22Rv1 (cell line): ENCODE measurements around the gene CCDC68.
"Not testable (repeated sequence)": the region's sequence is repeated elsewhere in the genome, so short reads cannot be mapped to it uniquely, and the experiment has no call there.

ENCODE experiments used
- H3K27ac ChIP-seq: fragments of 450-650 bp; 2 replicates; pipeline ENCODE4 v1.5.1; 2017
- ZFX ChIP-seq: fragments of 450-650 bp; IDR thresholded peaks from 2 replicates; pipeline ENCODE4 v1.6.1; 2017; ENCODE audit warnings: antibody characterized with exemption, borderline replicate concordance
- TF ChIP-seq, protein P1 (sequence below): fragments of 450-650 bp; IDR thresholded peaks from 2 replicates; pipeline ENCODE4 v1.5.1; 2017; ENCODE audit warnings: mild to moderate bottlenecking

CCDC68 gene

DNA sequence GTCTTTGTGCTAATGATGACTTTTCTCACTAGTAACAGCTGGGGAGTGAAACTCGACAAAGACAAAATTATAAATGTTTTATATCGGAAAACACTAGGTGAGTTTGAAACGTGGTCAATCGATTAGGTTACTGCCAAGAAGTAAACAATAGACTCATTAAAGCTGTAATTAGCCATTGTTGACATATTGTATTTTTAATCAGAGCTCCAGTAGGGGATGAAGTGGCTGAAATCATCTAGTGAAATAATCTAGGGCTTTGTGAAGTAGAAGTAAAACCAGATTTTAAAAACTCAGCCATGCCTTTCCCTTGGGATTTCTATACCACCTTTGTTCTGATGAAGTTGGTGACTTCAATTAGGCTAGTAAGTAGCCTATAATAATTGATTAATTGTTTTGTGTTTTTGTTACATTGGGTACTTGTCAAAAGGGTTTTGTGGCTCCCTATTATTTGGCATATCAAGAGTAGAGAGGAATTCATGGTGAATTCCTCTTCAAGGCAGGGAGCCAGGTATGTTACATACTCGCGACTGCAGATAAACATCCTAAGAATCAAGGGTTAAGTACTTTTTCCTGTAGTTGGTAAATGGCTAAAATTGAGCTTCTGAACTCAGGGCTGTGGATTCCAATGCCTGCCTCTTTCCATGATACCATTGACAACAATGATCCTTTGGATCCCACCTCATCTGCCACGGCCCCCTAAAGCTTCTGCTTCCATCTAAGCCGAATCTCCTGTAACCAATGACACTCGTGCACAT lies 99.4 kb downstream of the CCDC68 start:
- H3K27ac ChIP-seq = no peak overlapping the region
- no peak for TF ChIP-seq ZFX
- TF ChIP-seq, protein P1, sequence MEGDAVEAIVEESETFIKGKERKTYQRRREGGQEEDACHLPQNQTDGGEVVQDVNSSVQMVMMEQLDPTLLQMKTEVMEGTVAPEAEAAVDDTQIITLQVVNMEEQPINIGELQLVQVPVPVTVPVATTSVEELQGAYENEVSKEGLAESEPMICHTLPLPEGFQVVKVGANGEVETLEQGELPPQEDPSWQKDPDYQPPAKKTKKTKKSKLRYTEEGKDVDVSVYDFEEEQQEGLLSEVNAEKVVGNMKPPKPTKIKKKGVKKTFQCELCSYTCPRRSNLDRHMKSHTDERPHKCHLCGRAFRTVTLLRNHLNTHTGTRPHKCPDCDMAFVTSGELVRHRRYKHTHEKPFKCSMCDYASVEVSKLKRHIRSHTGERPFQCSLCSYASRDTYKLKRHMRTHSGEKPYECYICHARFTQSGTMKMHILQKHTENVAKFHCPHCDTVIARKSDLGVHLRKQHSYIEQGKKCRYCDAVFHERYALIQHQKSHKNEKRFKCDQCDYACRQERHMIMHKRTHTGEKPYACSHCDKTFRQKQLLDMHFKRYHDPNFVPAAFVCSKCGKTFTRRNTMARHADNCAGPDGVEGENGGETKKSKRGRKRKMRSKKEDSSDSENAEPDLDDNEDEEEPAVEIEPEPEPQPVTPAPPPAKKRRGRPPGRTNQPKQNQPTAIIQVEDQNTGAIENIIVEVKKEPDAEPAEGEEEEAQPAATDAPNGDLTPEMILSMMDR = no peak

DNA sequence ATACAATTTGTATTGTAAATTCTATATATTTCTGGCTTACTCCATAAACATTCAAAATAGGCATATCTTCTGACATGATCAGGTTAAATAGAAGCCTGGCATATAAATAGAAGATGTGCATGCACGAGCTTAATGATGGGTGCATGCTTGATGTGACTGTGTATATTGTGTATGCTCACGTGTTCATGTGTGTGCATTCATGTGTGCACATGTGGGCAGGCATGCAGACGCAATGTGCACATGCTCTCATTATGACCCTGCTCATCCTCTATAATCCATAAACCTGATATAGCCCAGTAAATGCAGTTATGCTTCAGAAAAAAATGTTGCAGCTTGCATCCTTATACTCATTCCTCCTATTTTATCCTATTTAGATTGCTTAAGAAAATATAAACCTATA lies 101.8 kb downstream of the CCDC68 start:
- H3K27ac ChIP-seq = no peak overlapping the region
- TF ChIP-seq, protein P1 = no peak
- TF ChIP-seq ZFX = no peak

DNA sequence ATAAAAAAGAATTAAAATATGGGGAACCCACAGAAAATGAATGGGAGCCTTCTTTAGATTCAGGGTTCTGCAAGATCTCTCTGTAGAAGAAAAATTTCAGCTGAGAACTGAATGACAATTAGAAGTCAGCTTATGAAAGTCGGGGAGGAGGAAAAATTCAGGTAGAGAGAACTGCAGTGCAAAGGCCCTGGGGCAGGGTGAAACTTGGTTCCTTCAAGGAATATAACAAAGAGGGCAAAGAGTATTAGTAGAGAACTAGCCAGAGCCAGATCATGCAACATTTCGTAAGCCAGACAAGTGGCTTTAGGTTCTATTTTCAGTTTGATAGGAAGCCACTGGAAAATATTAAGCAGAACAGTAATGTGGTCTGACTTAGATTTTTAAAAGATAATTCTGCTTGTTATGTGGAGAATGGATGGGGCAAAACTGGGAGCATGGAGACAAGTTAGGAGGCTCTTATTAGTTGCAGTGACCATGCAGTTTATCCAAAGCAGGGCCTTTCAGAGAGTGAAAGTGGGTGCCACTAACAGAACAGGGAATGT lies 103.1 kb downstream of the CCDC68 start:
- no peak overlapping the region for H3K27ac ChIP-seq
- TF ChIP-seq, protein P1 = no peak
- TF ChIP-seq ZFX = no peak

DNA sequence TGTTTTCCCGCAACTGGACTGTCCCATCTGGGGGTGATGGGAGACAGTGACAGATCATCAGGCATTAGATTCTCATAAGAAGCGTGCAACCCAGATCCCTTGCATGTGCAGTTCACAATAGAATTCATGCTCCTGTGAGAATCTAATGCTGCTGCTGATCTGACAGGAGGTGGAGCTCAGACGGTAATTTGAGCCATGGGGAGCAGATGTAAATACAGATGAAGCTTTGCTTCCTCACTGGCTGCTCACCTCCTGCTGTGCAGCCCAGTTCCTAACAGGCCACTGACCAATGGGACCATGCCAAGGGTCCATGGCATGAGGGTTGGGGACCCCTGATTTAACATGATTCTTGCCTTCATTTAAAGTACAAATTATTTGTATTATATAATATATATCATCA lies 104.2 kb downstream of the CCDC68 start:
- not testable (repeated sequence) for H3K27ac ChIP-seq

DNA sequence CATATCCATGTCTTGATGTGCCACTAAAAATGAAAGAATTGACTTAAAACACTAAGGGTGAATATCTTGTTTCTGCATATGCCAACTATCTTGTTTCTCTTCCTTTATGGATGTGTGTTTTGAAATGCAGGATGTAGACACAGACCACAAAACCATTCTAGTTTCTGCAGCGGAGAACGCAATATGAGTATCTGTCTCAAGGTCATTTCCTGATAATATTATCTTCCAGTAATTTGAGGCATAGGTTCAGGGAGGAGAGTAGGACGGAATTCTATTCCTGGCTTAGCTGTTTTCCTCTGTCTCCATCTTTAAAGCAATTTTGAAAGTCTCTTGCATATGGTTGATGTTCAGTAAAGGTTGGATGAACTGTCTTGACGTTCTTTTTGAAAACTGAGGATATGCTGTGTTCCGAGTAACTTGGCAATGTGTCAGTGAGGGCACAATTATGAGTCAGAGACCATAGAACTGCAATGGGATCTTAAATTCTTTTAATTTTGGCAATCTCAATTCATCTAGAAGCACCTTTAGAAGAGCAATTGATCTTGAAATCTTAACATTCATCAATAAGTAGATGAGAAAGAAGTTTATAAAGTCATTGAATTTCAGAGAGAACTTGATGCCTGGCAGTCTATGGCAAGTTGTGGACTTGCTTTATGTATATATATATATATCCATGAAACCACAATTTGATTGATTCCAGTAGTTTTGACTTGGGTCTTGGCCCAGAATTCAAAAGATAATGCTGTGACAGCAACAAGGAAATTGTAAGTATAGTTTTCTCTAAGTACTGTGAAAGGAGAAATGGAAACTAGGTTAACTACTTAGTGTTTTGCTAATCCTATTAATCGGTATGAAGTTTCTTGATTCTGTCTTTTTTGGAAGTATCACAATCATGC lies 106.2 kb downstream of the CCDC68 start:
- TF ChIP-seq, protein P1 = no peak
- TF ChIP-seq ZFX = no peak
- H3K27ac ChIP-seq = no peak overlapping the region
